Activated CD8-positive, alpha-beta memory T cell treated with anti-CD3 and anti-CD28 coated beads for 48 hours (primary cell): ENCODE measurements around the gene SLC16A8.
"Not testable (repeated sequence)": the region's sequence is repeated elsewhere in the genome, so short reads cannot be mapped to it uniquely, and the experiment has no call there.

Experiments used
- DNase-seq, 3 experiments: peaks; one replicate each; pipeline ENCODE4 v3.0.0-alpha.2; 2020; ENCODE audit warnings: low read depth in 2 of 3, low spot score in 2 of 3

The SLC16A8 gene

DNA sequence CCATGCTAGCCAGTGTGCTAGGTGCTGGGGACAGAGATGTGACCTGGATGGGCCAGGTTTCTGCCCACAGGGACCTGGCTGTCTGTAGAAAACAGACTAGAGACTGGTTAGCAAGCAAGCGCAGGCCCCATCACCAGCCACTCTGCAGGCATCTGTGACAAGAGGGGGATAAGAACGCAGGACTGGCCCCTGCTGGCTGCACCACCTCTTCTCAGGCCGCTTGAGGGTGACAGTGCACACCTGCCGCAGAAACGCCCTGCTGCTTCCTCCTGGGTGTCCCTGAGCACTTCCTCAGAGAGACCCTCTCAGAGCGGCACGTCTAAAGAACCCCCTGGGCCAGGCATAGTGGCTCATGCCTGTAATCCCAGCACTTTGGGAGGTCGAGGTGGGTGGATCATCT lies 32.7 kb downstream of the SLC16A8 start:
- no peak for DNase-seq

DNA sequence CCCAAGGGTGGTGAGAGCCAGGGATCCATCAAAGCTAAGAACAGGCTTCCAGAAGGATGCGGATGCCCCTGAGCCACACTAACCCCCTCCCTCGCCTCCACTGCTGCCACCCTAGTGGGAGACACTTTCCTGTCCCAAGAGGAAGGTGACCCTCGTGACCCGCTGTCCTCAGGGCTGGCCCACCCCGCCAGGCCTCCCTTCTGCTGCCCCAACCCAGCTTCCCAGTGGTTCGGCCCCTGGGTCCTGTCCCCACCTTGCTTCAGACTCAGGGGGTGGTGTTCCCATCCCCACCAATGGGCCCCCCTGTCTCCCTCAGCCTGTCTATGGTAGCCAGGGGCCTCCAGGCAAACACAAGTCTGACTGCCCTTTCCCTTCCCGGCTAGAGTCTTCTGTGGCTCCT lies 33.3 kb downstream of the SLC16A8 start:
- no peak for DNase-seq

- DNase-seq, result no peak
Observed at GRCh38 chr22:38049812-38050619, 34.0 kb downstream of the SLC16A8 start.

DNA sequence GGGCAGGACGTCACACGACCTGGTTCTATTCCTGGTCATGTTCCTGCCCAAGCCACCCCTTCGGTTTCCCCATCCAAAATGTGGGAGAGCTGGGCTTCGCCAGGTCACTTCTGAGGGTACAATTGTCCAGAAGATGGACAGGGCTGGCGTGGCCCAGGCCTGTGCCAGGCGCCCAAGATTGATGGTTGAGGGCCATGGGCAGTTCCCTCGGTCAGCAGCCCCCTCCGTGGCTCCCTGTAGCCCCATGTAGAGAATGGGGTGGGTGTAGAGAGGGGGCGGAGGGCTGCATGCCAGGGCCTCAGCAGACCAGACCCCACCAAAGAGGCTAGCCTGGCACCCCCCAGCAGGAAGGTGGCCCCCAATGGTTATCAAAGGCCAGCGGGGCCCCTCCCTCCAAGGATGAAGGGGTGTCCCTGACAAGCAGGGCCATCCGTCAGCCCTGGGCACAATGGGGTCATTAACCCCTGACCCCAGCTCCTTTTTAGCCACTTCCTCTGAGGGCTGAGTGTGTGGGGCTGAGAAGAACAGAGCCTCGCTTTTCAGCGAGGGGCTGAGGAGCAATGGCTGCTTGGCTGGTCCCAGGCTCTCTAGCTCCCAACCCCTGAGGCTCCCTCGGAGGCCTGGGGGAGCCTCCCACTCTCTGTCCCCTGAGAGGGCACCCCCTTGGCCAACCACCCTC lies 37.8 kb downstream of the SLC16A8 start:
- DNase-seq, result no peak

GRCh38 chr22:38043151-38044039 lies 40.6 kb downstream of the SLC16A8 start:
- DNase-seq, result no peak

- DNase-seq, result no peak
Observed at GRCh38 chr22:38042488-38042790, 41.5 kb downstream of the SLC16A8 start.

GRCh38 chr22:38041760-38042487 lies 42.1 kb downstream of the SLC16A8 start:
- DNase-seq, result no peak

GRCh38 chr22:38040953-38041759 lies 42.8 kb downstream of the SLC16A8 start:
- DNase-seq, result no peak

DNA sequence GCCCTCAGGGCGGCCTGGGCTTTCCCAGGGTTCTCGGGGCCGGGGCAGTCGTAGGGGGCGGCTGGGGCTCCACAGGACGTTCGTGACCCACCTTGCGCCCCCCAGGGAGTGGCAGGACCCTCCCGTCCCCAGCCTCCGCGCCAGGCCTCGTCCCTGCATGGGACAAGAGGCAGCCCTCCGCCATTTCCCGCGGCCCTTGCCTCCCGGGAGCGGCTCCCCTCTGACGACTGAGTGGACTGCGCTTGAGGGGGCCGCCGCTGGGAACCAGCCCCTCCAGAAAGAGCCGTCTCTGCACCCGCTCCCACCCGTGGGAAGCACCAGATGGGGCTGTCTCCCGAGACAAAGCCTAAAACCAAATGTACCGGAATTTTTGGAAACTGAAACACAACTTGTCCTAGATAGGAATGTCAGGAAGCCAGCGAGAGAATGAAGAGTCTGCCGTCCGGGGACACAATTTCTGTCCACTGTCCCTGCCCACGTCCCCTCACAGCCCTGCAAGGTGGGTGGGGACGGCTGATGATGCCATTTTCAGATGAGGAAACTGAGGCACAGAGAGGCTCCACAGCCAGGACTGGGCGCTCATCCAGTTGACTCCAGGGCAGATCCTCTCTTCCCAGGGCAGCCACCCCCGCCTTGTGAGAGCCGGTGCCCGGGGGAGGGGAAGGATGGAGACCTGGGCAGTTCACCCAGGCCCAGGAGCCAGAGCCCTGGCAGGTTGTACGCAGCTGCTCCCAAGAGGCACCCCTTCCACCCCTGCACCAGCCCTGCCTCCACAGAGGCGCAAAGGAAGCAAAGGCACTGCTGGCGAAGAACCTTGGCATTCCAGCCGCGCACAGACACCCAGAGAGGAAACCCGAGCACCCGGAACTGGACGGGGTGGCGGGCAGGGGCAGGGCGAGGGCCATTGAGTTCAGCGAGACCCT lies 44.8 kb downstream of the SLC16A8 start:
- no peak for DNase-seq

GRCh38 chr22:38038426-38038825 lies 45.6 kb downstream of the SLC16A8 start:
- DNase-seq, result no peak

DNA sequence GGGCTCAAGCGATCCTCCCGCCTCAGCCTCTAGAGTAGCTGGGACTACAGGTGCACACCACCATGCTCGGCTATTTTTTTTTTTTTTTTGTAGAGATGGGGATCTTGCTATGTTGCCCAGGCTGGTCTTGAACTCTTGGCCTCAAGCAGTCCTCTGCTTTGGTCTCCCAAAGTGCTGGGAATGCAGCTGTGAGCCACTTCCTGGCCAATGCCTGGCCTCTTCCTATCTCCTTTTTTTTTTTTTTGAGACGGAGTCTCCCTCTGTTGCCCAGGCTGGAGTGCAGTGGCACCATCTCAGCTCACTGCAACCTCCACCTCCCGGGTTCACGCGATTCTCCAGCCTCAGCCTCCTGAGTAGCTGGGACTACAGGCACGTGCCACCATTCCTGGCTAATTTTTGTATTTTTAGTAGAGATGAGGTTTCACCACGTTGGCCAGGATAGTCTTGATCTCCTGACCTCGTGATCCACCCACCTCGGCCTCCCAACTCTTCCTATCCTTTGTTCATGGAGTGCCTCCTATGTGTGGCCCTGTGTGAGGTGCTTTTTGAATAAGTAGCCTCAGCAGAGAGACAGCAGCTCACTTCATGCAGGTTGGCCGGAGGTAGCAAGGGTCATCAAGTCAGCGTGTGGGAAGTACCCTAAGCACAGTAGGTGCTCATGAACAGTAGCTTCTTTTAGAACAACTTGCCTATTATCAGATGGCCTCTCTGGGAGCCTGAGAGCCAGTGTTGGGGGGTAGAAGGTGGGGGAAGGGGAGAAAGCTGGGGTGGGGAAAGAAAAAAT lies 46.4 kb downstream of the SLC16A8 start:
- not testable (repeated sequence) for DNase-seq

DNA sequence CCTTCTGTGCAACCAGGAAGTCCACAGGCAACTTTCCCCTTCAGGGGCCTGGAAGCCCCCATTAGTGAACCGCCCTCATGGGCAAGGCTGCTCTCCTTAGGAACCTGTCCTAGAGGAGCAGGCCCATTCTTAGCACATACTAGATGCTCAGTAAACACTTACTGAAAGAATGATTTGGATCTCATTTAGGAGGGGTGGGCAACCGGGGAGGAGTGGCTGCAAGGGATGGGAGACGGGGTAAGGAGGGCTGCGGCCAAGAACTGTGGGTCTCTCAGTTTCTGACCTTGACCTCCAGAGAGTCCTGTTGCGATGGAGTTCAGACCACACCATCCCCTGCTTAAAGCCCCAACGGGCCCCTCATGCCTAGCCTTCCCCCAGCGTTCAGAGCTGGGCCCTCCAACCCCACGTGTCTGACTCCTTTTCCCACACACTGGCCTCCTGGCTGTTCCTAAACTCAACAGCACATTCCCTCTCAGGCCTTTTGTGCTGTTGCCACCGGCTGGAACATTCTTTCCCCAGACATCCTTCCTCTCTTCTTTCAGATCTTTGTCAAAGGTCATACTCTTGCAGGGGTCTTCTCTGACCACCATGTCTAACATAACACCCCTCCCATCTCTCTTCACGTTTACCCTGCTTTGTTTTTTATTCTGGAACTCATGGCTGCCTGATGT lies 47.5 kb downstream of the SLC16A8 start:
- no peak for DNase-seq

DNA sequence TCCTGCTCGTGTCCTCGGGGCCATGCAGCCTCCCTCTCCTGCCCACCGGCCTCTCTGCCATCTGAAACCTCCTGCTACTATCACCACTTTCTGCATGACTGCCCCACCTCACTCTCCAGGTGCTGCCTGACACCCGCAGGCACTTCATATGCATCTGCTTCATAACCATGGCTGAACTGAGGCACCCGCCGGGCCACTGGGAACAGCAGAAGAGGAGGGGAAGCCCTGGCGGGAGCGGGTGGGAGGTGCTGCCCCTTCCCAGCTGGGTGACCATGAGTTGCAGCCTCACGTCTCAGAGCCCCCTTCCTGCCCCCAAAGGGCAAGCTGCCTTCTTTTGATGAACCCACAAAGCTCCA lies 48.5 kb downstream of the SLC16A8 start:
- DNase-seq, result no peak

DNA sequence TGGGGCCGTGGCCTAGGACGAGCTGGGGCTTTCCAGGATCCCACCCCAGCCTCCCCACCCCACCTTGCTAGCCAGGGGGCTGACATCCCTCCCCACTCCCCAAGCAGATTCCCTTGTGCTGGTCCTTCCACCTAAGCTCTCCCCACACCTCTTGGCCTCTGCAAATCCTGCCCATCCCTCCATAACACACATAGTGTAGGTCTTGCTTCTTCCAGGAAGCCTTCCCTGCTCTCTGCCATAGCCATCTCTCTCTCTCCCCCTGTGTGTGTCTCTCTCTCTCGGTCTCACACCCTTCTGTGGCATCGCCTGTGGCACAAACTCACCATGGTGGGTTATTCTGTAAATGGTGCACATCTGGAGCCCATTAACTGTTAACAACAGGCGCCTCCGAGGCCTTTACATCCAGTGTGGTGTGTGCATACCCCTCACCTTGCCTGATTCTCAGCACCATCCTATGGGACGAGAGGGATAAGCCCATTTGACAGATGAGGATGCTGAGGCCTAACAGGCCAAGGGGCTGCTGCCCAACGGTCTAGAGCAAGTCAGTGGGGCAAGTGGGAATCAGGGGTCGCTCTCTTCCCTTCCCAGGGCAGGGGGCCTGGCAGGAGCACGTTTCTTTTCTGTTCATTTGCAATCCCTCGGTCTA lies 49.0 kb downstream of the SLC16A8 start:
- no peak for DNase-seq

GRCh38 chr22:38034278-38034882 lies 49.6 kb downstream of the SLC16A8 start:
- DNase-seq, result no peak

DNA sequence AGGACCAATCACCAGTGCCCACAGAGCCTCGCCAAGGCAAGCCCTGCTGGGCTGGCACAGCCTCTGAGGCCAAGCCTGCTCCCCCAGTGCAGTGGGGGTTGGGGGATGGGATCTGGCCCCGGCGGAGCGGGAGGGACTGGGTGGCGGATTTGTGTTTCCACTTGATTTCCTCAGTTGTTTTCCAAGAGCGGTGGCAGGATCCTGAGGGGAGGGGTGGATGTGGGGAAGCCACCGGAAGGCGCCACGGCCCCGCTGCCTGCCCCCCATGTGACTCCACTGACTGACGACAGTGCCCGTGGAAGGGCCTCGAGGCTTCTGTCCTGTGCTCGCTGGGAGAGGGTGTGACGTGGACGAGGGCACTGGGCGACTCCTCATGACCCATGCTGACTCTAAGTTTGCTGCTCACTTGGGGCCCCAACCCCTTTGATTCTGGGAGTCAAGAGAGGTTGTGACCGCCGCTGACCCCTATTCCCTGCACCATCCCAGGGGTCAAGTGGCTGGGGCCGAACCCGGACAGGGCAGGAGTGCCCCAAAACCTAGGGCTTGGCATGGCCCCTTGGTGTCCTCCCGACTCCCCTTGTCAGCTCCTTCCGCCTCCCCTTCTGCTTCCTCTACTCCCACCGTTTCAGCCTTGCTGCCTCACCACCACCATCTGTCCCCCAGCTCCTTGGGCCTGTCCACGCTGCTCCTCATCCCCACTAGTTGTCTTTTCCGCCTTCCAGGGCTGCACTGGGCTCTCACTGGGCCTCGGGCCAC lies 50.3 kb downstream of the SLC16A8 start:
- no peak for DNase-seq
